GM12878 (cell line): ENCODE measurements around the gene FOXP4.

Experiments used
- BRCA1 ChIP-seq: IDR thresholded peaks from 2 replicates; pipeline ENCODE4 v1.6.1; 2011; ENCODE audit warnings: low read depth, low read length, improper control_type of control experiment
- CBX3 ChIP-seq: fragments of 200-600 bp; sonication (generic); IDR thresholded peaks from 2 replicates; pipeline ENCODE4 v1.6.1; 2016; ENCODE audit warnings: low read depth, borderline replicate concordance
- CHD2 ChIP-seq: IDR thresholded peaks from 2 replicates; pipeline ENCODE4 v1.6.1; 2011; ENCODE audit warnings: low read depth, low read length, improper control_type of control experiment, borderline replicate concordance
- EP300 ChIP-seq, 2 experiments: fragments of 150-350 bp in 1 of 2; IDR thresholded peaks; 2 replicates each; pipeline ENCODE4 v1.6.1; 2011 to 2012; ENCODE audit warnings: low read depth in 2 of 2, low read length in 2 of 2, borderline replicate concordance in 1 of 2, improper control_type of control experiment in 1 of 2, inconsistent platforms in 1 of 2; ENCODE audit not compliant: control insufficient read depth in 1 of 2
- EZH2 ChIP-seq: IDR thresholded peaks from 2 replicates; pipeline ENCODE4 v1.6.1; 2012; ENCODE audit warnings: low read depth, mild to moderate bottlenecking, control low read depth, inconsistent platforms, low read length, borderline replicate concordance; ENCODE audit not compliant: control insufficient read depth
- HCFC1 ChIP-seq: fragments of 150-350 bp; IDR thresholded peaks from 2 replicates; pipeline ENCODE4 v1.6.1; 2014; ENCODE audit warnings: low read length
- MTA2 ChIP-seq: fragments of 450-650 bp; IDR thresholded peaks from 2 replicates; pipeline ENCODE4 v1.6.1; 2016; ENCODE audit warnings: low read depth, mild to moderate bottlenecking, moderate library complexity
- MYC ChIP-seq: IDR thresholded peaks from 2 replicates; pipeline ENCODE4 v1.6.1; 2011; ENCODE audit warnings: mild to moderate bottlenecking, low read length, moderate library complexity, inconsistent platforms; ENCODE audit not compliant: insufficient read depth, insufficient replicate concordance, insufficient read length, severe bottlenecking
- PAX8 ChIP-seq: fragments of 450-650 bp; IDR thresholded peaks from 2 replicates; pipeline ENCODE4 v1.6.1; 2017; ENCODE audit warnings: mild to moderate bottlenecking, moderate library complexity
- POLR2A ChIP-seq: IDR thresholded peaks from 2 replicates; pipeline ENCODE4 v1.6.1; 2011; ENCODE audit warnings: low read depth, mild to moderate bottlenecking, low read length
- TF ChIP-seq, protein P1 (sequence below): IDR thresholded peaks from 2 replicates; pipeline ENCODE4 v1.6.1; 2012; ENCODE audit warnings: low read length, inconsistent platforms
- TF ChIP-seq, protein P2 (sequence below), 3 experiments: IDR thresholded peaks in 2 of 3; conservative IDR thresholded peaks in 1 of 3; 2 replicates each; pipeline ENCODE4 v1.5.1; 2011; ENCODE audit warnings: low read depth in 3 of 3, low read length in 3 of 3, mild to moderate bottlenecking in 3 of 3, control low read depth in 2 of 3, moderate library complexity in 2 of 3, inconsistent platforms in 1 of 3, mixed read lengths in 1 of 3; ENCODE audit not compliant: control insufficient read depth in 2 of 3, insufficient read depth in 1 of 3; ENCODE audit errors: extremely low read depth in 1 of 3
- TF ChIP-seq, protein P3 (sequence below): fragments of 450-650 bp; IDR thresholded peaks from 2 replicates; pipeline ENCODE4 v1.6.1; 2017; ENCODE audit warnings: mild to moderate bottlenecking
- TF ChIP-seq, protein P4 (sequence below): IDR thresholded peaks from 2 replicates; pipeline ENCODE4 v1.6.1; 2011; ENCODE audit warnings: low read depth, low read length, improper control_type of control experiment, borderline replicate concordance

DNA sequence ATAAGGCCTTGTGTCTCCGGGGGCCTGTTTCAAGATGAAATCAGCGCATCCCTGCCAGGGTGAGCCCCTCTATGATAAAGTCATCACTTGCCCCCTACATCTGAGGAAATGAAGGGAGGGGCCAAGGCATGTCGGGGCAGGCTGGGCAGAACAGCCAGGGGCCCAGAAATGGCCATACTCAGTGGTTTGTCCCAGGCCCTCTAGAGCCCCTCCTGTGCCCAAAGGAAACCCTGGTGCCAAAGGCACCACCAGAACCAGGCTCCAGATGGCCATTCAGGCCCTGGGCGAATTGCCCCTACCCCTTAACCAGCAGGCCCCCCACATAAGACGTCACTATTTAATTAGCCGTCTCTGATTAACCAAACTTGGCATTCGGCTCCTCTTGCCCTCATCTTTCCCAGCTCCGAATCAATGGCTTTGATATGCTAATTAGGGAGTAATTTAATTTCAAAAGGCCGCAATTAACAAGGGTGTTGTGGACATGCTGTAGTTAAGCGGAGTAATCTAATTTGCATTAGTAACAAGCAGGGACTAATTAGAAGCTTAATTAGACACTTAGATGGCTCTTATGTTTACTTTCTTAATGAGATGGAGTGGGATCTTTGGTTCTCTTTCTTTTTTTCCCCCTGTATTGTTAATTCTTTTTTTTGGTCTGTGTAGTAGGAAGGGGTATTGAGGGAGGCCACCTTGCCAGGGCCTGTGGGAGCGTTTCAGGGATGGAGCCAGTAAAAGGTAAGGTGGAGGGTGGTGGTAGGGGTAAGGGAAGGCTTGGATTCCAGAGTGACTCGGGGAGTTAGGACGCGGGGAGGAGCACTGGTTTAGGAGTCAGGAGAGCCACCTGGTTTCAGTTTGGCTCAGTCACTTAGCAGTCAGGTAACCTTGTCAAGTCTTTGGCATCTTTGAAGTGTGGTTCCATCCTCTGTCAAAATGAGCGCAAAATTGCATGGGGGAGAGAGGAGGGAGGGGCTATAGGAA is 9.4 kb downstream of the FOXP4 start:
- no peak for TF ChIP-seq CHD2
- TF ChIP-seq, protein P1, sequence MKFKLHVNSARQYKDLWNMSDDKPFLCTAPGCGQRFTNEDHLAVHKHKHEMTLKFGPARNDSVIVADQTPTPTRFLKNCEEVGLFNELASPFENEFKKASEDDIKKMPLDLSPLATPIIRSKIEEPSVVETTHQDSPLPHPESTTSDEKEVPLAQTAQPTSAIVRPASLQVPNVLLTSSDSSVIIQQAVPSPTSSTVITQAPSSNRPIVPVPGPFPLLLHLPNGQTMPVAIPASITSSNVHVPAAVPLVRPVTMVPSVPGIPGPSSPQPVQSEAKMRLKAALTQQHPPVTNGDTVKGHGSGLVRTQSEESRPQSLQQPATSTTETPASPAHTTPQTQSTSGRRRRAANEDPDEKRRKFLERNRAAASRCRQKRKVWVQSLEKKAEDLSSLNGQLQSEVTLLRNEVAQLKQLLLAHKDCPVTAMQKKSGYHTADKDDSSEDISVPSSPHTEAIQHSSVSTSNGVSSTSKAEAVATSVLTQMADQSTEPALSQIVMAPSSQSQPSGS = no peak
- TF ChIP-seq EP300 (IDR thresholded peaks at IDR 0.05; ENCODE audit: borderline replicate concordance in 1 of 2, control insufficient read depth in 1 of 2, low read depth in 2 of 2, low read length in 2 of 2) = no peak
- TF ChIP-seq, protein P2, sequence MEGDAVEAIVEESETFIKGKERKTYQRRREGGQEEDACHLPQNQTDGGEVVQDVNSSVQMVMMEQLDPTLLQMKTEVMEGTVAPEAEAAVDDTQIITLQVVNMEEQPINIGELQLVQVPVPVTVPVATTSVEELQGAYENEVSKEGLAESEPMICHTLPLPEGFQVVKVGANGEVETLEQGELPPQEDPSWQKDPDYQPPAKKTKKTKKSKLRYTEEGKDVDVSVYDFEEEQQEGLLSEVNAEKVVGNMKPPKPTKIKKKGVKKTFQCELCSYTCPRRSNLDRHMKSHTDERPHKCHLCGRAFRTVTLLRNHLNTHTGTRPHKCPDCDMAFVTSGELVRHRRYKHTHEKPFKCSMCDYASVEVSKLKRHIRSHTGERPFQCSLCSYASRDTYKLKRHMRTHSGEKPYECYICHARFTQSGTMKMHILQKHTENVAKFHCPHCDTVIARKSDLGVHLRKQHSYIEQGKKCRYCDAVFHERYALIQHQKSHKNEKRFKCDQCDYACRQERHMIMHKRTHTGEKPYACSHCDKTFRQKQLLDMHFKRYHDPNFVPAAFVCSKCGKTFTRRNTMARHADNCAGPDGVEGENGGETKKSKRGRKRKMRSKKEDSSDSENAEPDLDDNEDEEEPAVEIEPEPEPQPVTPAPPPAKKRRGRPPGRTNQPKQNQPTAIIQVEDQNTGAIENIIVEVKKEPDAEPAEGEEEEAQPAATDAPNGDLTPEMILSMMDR (IDR thresholded peaks at IDR 0.05 in 2 of 3, conservative IDR thresholded peaks at IDR 0.05 in 1 of 3; ENCODE audit: control insufficient read depth in 2 of 3, extremely low read depth in 1 of 3, insufficient read depth in 1 of 3, low read depth in 3 of 3, low read length in 3 of 3) = no peak
- TF ChIP-seq, protein P3, sequence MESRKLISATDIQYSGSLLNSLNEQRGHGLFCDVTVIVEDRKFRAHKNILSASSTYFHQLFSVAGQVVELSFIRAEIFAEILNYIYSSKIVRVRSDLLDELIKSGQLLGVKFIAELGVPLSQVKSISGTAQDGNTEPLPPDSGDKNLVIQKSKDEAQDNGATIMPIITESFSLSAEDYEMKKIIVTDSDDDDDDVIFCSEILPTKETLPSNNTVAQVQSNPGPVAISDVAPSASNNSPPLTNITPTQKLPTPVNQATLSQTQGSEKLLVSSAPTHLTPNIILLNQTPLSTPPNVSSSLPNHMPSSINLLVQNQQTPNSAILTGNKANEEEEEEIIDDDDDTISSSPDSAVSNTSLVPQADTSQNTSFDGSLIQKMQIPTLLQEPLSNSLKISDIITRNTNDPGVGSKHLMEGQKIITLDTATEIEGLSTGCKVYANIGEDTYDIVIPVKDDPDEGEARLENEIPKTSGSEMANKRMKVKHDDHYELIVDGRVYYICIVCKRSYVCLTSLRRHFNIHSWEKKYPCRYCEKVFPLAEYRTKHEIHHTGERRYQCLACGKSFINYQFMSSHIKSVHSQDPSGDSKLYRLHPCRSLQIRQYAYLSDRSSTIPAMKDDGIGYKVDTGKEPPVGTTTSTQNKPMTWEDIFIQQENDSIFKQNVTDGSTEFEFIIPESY = no peak
- no peak for TF ChIP-seq HCFC1
- TF ChIP-seq, protein P4, sequence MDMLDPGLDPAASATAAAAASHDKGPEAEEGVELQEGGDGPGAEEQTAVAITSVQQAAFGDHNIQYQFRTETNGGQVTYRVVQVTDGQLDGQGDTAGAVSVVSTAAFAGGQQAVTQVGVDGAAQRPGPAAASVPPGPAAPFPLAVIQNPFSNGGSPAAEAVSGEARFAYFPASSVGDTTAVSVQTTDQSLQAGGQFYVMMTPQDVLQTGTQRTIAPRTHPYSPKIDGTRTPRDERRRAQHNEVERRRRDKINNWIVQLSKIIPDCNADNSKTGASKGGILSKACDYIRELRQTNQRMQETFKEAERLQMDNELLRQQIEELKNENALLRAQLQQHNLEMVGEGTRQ = no peak
- no peak for TF ChIP-seq MYC
- TF ChIP-seq POLR2A = no peak
- no peak for TF ChIP-seq PAX8
- no peak for TF ChIP-seq BRCA1
- TF ChIP-seq MTA2 = no peak
- TF ChIP-seq EZH2 = no peak
- TF ChIP-seq CBX3 = no peak
